Measurements from ENCODE around the gene RASA3.
"Not testable (repeated sequence)": the region's sequence is repeated elsewhere in the genome, so short reads cannot be mapped to it uniquely, and the experiment has no call there.

GRCh38 chr13:114126086-114126485 lies 6.3 kb downstream of the RASA3 start:
- not testable (repeated sequence) for TF ChIP-seq CTCF, POLR2A, POLR2AphosphoS5 (IDR thresholded peaks at IDR 0.05)
